Astrocyte of the cerebellum (primary cell): Measurements from ENCODE around the gene MAPK9.

ENCODE experiments used
- DNase-seq: peaks from one replicate; pipeline ENCODE4 v3.0.0-alpha.2; 2011; ENCODE audit warnings: low read depth
- H3K4me3 ChIP-seq: 2 replicates; pipeline ENCODE4 v1.5.1; 2011; ENCODE audit warnings: mild to moderate bottlenecking, low read depth, low read length, moderate library complexity
- in situ Hi-C: cut with HindIII; loops from 2 replicates; pipeline ENCODE4 v1.10.0; 2017; ENCODE audit warnings: low sequenced_read_pairs
- TF ChIP-seq, protein P1 (sequence below): IDR thresholded peaks from 2 replicates; pipeline ENCODE4 v1.5.1; 2012; ENCODE audit warnings: low read length, low read depth, moderate library complexity, mild to moderate bottlenecking; ENCODE audit errors: missing control alignments

Gene MAPK9

DNA sequence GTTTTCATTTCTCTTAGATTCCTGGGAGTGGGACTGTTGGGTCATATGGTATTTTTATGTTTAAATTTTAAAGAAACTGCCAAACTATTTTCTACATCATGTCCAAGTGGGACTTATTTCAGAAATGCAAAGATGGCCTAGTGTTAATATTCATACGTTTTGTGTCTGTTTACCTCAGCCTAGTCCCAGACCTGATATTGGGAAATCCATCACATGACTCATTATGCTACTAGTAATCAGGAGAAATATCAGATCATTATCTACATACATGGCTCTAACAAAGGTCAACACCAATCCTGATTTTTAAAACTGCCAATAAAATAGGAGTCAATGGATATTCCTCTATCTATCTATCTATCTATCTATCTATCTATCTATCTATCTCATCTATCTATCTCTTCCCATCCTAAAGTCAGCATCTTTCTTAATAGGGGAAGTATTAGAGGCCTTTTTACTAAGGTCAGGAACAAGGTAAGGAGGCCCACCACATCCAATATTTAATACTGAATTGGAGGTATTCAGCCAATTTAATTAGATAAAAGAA lies 87.5 kb downstream of the MAPK9 start:
- TF ChIP-seq, protein P1, sequence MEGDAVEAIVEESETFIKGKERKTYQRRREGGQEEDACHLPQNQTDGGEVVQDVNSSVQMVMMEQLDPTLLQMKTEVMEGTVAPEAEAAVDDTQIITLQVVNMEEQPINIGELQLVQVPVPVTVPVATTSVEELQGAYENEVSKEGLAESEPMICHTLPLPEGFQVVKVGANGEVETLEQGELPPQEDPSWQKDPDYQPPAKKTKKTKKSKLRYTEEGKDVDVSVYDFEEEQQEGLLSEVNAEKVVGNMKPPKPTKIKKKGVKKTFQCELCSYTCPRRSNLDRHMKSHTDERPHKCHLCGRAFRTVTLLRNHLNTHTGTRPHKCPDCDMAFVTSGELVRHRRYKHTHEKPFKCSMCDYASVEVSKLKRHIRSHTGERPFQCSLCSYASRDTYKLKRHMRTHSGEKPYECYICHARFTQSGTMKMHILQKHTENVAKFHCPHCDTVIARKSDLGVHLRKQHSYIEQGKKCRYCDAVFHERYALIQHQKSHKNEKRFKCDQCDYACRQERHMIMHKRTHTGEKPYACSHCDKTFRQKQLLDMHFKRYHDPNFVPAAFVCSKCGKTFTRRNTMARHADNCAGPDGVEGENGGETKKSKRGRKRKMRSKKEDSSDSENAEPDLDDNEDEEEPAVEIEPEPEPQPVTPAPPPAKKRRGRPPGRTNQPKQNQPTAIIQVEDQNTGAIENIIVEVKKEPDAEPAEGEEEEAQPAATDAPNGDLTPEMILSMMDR = no peak
- no peak overlapping the region for H3K4me3 ChIP-seq
- DNase-seq = no peak
- in situ Hi-C loops = no loop called here

DNA sequence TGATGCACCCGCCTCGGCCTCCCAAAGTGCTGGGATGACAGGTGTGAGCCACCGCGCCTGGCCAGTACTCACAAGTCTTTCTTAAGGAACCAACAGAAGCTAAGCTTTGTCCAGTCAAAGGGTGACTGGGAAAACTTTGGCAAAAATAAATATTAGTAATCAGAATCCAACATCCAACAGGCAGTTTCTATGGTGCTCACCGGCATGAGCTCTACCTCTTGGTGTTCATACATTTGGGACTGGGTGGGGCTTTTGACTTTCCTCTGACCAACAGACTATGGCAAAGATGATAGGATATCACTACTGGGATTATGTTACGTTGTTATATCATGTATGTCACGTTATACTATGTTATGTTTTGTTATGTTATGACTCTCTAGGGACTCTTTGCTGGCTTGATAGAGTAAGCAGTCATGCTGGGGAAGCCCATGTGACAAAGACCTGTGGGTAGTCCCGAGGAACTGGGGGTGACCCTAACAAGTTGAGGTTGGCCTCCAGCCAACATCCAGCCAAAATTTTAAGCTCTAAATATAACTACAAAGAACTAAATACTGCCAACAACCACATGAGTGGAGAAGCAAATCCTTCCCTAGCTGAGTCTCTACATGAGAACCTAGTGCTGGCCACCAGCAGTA lies 88.8 kb downstream of the MAPK9 start:
- in situ Hi-C loops = no loop called here

DNA sequence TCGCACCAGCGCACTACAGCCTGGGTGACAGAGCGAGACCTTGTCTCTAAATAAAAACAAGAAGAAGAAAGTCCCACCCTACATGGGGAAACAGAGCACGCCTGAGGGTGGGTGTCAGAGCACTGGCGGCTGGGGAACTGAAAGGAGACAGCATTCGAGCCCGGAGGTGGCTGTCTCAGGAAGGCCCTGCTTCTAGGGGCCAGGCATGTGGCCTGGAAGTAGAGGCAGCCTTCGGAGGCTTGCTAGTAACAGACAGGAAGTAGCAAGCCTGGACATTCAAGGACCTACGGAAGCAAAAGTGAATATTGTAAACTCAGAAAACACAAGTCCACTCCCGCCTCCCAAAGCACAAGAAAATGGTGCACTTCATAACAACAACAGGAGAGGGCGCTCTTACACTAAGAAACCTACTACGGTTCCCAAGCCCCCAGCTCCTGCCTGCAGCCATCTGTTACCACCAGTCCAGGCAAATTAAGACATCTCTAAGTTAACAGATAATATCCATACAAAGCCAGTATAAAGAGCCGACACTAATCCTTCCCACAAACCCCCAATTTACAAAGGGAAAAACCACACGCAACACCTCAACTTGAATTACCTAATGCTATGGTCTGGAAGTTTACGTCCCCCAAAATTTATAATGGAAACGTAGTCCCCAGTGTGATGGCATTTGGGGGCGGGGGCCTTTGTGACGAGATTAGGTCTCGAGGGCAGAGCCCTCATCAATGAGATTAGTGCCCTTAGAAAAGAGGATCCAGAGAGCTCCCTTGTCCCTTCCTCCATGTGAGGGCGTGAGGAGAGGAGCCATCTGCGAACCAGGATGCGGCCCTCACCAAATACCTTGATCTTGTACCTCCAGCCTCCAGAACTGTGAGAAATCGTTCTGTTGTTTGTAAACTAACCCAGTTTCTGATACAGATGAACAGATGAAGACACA lies 90.6 kb downstream of the MAPK9 start:
- in situ Hi-C loops = no loop called here
- DNase-seq = no peak
- H3K4me3 ChIP-seq = no peak overlapping the region
- TF ChIP-seq, protein P1 = peak; percentile 20

More for the DNA sequence above, 88.8 kb downstream of the MAPK9 start:
- DNase-seq = no peak
- H3K4me3 ChIP-seq = no peak overlapping the region
- TF ChIP-seq, protein P1 = no peak

DNA sequence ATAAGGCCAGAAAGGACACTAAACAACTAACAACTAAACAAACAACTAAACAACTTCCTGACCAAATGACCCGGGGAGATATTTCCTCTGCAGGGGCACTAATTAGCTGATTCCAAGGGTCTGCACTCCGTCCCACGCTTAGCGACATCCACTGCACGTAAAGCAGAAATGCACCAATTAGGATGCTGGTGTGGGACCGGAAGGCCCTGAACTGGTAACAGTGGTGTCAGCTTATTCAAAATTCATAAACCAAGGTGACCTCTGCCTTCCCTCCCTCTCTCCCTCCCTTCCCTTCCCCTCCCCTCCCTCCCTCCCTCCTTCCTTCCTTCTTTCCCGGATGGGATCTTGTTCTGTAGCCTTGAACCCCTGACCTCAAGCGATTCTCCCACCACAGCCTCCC lies 92.5 kb downstream of the MAPK9 start:
- TF ChIP-seq, protein P1 = no peak
- in situ Hi-C loops = no loop called here
- DNase-seq = no peak
- no peak overlapping the region for H3K4me3 ChIP-seq

DNA sequence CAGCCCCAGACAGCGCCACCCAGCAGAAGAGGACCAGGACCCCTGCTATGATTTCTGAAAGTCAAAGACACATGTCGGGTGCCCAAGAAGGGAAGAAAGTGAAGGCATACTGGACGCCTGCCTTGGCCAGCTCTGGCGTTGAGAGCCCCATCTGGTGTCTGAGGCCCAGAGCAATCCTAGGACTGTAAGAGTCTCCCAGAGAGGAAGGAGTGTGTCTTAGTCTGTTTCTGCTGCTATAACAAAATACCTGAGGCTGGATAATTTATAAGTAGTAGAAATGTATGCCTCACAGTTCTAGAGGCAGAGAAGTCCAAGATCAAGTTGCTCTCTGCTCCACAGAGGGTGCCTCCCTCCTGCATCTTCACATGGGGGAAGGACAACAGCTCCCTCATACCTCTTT lies 93.7 kb downstream of the MAPK9 start:
- TF ChIP-seq, protein P1 = no peak
- H3K4me3 ChIP-seq = no peak overlapping the region
- no peak for DNase-seq
- in situ Hi-C loops = no loop called here

DNA sequence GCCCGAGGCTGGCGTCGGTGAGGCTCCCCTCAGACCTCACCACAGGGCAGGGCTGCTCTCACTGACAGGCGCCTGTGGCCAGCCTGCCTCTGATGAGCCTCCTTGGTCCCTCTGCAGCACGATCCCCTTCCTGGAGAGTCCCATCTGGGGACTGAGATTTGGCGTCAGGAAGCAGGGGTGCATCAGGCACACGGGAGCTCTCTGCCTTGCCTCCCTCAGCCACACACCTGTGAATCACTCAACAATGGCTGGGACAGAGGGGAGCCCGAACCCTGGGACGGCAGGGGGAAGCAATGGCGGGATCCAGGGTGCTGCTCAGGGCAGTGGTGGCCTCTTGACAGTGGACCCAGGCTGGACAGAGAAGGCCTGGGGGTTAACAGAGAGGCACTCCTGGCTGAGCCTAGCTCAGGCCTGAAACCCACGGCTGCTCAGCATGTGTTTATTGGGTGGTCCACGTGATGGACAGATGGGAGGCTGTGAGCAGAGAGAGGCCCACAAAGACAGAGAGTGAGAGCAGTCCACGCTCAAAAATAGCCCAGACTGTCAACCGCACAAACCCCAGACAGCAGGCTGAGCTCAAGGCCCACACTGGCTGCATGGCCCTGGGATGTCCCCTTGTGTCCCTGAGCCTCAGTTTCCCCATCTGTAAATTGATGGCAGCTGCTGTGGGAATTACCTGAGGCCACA lies 94.7 kb downstream of the MAPK9 start:
- no peak overlapping the region for H3K4me3 ChIP-seq
- TF ChIP-seq, protein P1 = no peak
- in situ Hi-C loops = no loop called here
- DNase-seq = no peak
